ENCODE results near the gene EML6.
A peak's percentile ranks its signal among the peaks of the same experiment; 100 is the strongest.
"Not testable (repeated sequence)": the region's sequence is repeated elsewhere in the genome, so short reads cannot be mapped to it uniquely, and the experiment has no call there.

EML6 gene

DNA sequence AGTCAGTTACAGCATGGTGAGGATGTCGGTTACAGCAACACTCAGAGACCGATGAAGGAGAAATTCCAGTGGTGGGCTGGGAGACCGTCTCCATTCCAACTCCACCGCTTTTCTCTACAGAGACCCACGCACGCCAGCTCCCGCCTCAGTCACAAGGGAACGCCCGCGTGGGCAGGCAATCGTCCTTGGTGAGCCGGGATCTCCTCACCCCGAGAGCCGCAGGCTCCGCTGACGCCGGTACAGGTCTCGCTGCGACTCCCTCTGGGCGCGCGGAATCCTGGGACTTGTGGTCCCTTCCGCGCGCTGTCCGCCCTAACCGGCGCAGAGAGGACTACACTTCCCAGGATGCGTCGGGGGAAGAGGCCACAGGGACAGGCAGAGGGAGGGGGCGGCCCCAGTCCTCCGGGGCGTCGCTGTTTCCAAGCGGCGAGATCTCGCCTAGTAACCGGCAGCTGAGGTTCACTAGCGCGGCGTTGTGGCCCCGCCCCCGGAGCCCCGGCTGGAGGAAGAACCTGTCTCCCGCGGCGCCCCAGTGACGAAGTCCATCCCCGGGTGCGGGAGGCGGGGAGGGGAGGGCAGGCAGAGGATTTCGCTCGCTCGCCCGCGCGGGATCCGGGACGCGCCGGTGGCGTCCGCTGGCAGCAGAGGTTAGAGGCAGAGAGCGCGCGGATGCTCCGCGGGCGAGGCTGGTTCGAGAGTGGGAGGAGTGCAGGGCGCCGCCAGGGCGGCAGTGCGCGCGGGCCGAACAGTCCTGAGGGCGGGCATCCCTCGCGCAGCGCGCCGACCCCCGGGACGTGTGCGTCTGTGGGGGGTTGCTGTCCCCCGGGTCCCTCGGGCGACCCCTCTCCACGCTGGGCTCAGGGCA, at the start of gene EML6:
EML6 (plus strand) TSS at position 532 of the 865 bp plus-strand sequence. CDS start 1,400 bp downstream, outside the sequence.
- DNase-seq (ENCODE audit: low read depth in 2 of 2): peak; percentile 92 to 93

DNA sequence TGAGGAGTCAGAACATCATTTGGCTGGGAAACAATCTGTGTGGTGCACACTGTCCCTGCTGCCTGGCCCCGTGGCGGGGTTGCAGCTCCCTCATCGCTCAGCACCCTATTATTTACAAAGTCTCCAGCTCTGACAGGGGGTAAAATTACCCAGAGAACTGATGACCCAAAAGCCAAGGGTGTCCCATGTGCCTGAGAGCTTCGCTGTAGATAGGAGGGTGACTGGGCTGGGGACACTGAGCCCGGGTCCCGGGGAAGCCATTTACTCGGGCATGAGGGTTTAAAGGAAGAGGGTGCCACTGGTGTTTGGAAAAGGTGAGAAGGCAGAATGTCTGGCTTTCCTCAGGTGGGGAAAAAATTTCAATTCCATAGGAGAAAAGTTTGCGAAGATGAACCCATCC, 48.2 kb upstream of the EML6 start:
- no peak for DNase-seq (ENCODE audit: low read depth in 2 of 2)

DNA sequence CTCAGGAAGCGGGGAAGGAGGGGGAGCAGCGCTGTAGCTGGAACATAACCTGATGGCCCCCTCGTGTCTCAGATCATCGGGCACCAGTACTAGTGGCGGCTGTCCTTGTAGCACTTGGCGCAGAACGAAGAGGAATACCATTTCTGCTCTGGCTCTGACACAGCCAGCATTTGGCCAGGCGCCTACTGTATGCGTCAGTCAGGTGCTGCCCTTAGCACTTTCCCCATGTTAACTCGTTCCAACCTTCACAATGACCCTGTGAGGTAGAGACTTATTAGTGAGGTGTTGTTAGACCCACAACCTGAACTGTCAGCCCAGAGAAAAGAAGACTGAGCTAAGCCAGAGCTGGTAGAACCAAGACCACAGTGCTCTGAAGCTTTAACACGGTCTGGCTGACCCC, 47.7 kb upstream of the EML6 start:
- no peak for DNase-seq (ENCODE audit: low read depth in 2 of 2)

DNA sequence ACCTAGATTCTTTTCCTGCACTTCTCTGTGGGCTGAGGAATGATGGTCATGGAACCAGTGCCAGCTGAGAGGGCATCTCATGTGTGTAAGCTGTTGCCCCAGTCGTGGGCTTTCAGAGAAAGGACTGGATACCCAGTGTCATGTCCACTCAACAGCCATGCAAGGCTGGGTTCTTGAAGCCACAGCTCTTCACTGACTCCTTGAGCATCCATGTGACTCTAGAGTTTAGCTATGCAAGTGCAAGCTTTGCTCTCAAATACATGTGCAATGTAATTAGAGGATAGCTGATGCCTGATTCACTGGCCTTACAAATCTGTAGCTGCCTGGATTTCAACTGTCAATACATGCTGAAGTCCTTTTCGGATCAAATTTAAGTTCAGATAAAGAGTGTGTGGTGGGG, 46.8 kb upstream of the EML6 start:
- DNase-seq (ENCODE audit: low read depth in 2 of 2): no peak

DNA sequence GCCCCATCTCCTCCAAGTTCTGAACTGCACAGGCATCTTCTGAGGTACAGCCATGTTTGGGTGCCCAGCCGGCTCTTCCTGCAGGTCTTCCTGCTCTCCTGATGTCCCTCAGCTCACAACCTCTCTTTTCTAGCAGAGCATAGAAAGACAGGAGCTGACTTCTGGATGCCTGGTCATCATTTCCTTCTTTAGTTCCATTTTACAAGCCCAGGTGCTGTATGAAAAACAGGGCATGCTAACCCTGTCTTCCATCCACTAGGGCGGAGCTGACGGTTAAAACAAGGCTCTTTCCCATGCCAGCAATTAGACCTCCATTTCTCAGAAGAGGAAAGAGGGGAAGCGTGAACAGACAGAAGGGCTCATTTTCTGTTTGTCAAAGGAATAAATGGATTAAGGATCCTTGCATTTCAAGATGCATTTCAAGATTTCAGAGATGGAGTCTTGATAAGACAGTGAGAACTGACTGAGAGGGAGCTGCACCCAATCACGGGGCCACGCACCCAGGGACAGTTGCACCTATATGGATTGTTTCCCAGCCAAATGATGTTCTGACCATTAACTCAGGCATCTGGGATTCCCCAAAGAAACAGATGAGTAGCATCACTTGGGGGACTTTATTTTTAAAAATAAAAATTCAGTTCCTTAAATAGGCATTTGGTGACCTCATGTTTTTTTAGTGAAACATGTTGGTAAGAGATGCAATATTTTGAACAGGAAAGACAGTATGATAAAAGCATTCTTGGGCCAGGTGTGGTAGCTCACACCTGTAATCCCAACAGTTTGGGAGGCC, 45.8 kb upstream of the EML6 start:
- DNase-seq (ENCODE audit: low read depth in 2 of 2): no peak

DNA sequence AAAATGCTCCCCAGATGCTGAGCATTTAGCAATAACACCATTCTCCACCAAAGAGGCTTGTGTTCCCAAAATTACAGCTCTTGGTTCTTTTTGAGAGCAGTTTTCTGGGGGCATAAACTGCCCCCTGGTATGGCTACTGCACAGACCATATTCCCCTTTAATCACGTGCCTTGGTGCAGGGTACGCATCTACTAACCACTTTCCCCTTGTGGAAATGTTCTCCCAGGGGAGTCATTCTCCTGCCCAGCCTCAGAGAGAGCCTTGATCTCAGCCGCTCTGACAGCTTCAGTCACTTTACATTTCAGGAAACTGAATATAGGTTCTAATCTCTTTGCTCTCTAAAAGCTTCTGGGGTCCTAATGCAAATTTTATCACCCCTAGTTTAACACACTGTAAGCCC, 44.7 kb upstream of the EML6 start:
- no peak for DNase-seq (ENCODE audit: low read depth in 2 of 2)

DNA sequence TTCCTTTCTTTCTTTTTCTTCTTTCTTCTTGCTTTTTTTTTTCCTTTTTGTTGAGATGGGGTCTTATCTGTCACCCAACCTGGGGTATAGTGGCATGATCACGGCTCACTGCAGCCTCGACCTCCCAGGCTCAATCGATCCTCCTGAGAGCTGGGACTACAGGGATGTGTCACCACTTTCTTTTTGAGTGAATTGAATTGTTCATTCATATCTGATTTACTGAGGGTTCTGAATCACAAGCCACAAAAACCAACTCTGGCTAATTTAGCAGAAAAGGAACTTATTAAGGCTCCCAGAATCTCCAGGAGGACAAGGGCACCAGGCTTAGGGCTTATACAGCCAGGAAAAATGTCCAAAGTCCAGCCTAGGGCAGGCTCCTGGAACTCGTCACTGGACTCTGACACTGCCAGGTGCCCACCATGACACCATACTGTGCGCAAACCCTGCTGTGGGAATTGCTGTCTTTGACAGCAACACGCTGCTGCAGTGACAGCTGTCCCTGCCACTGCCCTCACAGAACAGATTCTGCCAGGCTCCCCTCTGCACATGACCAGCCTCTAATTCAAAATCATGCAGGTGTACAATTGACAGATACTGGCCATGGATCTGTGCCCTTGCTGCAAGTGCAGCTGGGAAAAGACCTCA, 42.9 kb upstream of the EML6 start:
- DNase-seq (ENCODE audit: low read depth in 2 of 2): no peak

DNA sequence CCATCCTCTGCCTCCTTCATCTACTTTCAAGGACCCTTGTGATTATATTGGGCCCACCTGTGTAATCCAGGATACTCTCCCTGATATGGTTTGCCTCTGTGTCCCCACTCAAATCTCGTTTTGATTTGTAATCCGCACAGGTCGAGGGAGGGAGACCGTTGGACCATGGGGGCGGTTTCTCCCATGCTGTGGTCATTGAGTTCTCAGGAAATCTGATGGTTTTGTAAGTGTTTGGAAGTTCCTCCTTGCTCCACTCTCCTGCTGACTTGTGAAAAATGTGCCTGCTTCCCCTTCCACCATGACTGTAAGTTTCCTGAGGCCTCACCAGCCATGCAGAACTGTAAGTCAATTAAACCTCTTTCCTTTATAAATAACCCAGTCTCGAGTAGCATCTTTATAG, 42.0 kb upstream of the EML6 start:
- DNase-seq (ENCODE audit: low read depth in 2 of 2): no peak

DNA sequence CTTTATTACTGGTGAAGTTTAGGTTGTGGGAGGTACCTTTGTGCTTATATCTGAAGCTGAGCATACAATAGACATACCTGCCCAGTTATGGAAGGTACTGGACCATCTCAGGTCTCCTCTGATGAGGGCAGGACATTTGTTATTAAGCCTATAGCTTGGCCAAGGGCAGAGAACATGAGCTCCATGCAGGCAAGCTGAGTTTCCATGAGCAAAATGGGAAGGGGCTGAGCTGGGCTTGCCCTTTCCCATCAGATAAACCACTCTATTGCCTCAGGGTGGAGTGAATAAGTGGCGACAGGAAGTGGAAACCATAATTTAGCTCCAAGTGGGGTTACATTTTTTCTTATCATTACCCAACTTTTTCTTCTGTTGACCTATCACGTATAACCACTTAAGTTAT, 39.9 kb upstream of the EML6 start:
- no peak for DNase-seq (ENCODE audit: low read depth in 2 of 2)

DNA sequence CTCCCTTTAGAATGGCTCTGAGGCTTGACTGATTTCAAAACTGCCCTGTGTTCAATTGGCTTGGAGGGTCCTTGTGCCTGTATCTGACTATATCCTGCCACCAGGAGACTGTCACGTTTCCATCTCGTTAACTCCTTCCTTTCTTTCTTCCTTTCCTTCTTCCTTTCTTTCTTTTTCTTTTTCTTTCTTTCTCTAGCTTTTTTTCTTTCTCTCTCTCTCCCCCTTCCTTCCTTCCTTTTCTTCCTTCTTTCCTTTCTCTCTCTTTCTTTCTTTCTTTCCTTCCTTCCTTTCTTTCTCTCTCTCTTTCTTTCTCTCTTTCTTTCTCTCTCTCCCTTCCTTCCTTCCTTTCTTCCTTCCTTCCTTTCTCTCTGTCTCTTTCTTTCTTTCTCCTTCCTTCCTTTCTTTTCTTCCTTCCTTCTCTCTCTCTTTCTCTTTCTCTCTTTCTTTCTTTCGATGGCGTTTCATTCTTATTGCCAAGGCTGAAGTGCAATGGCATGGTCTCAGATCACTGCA, 38.1 kb upstream of the EML6 start:
- DNase-seq (ENCODE audit: low read depth in 2 of 2): no peak

DNA sequence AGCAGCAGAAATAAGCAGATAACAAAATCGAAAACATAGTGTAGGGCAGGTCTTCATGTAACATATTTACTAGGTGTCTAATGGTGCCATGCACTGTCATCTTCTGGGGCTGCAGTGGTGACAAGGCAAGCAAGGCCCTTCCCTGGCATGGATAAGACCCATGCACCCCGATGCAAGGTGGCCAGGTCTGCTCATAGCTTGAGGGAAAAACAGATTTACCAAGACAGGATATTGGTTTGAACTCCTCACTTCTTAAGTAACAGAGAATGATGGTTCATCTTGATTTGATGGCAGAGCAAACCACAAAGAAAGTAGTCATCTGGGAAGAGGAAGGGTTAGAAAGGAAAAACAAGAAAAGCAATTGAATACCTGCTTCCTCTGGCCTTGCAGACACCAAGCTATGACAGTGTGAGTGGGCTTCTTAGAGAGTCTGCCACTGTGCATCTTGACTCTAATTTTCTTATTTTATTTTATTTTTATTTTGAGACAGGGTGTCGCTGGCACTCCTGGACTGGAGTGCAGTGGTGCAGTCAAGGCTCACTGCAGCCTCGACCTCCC, 35.8 kb upstream of the EML6 start:
- DNase-seq (ENCODE audit: low read depth in 2 of 2): no peak

DNA sequence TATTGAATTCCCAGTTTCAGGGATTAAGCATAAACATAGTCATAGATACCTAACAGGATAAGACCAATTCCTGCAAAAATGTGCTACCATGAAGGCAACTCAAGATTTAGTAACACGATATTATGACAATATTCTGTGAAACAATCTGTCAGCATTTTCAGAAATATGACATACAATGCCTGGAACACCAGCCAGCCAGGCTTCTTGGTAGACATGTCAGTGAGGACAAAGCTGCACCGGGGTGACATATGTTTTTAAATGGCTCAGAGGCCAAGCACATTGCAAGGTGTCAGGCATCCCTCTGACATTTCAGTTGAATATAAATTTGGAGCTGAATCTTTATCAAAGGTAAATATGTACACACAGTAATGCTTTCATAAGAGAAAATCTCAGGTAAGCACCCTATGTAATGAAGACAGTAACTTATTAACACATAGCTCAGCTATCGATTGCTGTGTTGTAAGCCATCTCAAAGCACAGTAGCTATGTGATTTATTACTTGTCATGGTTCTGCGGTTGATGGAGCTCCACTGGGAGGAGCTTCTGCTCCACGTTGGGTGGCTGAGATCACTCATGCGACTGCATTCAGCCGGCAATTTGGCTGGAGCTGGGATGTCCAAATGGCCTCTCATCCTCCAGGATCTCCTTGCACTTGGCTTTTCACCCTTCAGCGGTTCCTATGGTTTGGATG, 31.9 kb upstream of the EML6 start:
- DNase-seq (ENCODE audit: low read depth in 2 of 2): no peak

DNA sequence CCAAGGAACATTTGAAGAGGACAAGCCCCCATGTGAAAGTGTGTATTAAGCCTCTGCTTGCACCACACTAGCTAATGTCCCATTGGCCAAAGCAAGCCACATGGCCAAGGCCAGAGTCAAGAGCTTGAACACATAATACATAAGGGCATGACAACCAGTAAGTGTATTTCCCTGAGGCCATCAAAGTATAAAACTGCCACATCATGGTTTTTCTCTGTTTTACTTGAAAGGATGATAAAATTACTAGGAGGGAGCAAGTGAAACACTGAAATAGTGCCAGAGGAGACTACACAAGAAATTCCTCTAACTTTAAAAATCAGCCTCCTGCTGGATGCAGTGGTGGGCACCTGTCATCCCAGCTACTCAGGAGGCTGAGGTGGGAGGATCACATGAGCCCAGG, 30.9 kb upstream of the EML6 start:
- DNase-seq (ENCODE audit: low read depth in 2 of 2): no peak

DNA sequence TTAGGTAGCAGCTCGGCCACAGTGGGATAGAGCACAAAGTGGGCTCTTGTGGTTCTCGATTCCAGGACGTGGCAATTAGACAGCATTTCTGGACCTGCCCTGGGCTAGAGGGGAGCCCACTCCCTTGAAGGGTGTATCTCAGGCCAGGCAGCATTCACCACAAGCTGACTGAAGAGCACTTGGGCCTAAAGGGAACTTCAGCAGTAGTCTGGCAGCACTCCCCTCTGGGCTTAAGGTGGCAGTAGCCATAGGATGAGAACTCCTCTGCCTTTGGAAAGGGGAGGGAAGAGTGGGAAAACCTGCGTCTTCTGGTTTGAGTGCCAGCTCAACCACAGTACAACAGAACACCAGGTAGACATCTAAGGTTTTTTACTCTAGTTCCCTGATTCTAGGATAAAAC, 28.1 kb upstream of the EML6 start:
- no peak for DNase-seq (ENCODE audit: low read depth in 2 of 2)

DNA sequence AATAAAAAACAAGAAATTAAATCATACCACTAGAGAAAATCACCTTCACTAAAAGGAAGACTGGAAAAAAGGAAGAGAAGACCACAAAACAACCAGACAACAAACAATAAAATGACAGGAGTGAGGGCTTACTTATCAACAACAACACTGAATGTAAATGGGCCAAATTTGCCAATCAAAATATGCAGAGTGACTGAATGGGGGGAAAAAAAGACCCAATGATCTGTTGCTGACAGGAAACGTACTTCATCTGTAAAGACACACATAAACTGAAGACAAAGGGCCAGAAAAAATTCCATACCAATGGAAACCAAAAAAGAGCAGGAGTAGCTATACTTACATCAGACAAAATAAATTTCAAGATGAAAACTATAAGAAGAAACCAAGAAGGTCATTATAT, 25.5 kb upstream of the EML6 start:
- DNase-seq (ENCODE audit: low read depth in 2 of 2): no peak

DNA sequence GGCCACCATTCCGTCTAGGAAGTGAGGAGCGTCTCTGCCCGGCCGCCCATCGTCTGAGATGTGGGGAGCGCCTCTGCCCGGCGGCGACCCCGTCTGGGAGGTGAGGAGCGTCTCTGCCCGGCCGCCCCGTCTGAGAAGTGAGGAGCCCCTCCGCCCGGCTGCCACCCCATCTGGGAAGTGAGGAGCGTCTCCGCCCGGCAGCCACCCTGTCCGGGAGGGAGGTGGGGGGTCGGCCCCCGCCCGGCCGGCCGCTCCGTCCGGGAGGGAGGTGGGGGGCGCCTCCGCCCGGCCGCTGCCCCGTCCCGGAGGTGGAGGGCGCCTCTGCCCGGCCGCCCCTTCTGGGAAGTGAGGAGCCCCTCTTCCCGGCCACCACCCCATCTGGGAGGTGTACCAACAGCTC, 24.5 kb upstream of the EML6 start:
- not testable (repeated sequence) for DNase-seq (ENCODE audit: low read depth in 2 of 2)

DNA sequence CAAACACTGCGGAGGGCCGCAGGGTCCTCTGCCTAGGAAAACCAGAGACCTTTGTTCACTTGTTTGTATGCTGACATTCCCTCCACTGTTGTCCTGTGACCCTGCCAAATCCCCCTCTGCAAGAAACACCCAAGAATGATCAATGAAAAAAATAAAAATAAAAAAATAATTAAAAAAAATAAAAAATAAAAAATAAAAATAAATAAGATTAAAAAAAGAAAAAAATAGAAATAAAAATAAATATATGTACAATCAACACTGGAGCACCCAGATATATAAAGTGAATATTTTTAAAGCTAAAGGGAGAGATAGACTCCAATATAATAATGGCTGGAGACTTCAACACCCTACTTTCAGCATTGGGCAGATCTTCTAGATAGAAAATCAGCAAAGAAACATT, 23.8 kb upstream of the EML6 start:
- no peak for DNase-seq (ENCODE audit: low read depth in 2 of 2)

DNA sequence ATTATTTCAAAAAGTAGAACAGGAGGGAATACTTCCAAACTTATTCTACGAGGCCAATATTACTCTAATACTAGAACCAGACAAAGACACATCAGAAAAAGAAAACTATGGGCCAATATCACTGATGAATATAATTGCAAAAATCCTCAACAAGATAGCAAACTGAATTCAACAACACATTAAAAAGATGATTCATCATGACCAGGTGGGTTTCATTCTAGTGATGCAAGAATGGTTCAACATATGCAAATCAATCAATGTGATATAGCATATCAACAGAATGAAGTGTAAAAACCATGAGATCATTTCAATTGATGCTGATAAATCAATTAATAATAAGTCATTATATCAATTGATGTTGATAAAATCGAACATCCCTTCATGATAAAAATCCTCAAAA, 22.4 kb upstream of the EML6 start:
- no peak for DNase-seq (ENCODE audit: low read depth in 2 of 2)

DNA sequence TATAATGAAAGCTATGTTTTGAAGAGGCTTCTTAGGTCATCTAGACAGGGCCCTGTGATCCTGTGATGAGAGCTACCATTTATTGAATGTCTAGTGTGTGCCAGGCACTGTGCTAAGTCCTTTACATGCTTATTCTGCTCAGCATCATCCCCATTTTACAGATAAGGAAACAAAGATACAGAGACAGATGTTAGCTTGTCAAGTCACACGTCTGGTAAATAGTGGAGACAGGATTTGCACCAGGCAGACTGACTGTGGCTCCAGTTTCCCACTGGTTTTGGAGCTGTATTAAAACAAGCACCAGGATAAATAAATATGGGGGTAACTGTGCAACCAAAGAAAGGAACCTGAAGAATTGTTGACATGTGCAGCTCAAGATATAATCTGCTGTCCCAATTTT, 19.2 kb upstream of the EML6 start:
- DNase-seq (ENCODE audit: low read depth in 2 of 2): no peak

DNA sequence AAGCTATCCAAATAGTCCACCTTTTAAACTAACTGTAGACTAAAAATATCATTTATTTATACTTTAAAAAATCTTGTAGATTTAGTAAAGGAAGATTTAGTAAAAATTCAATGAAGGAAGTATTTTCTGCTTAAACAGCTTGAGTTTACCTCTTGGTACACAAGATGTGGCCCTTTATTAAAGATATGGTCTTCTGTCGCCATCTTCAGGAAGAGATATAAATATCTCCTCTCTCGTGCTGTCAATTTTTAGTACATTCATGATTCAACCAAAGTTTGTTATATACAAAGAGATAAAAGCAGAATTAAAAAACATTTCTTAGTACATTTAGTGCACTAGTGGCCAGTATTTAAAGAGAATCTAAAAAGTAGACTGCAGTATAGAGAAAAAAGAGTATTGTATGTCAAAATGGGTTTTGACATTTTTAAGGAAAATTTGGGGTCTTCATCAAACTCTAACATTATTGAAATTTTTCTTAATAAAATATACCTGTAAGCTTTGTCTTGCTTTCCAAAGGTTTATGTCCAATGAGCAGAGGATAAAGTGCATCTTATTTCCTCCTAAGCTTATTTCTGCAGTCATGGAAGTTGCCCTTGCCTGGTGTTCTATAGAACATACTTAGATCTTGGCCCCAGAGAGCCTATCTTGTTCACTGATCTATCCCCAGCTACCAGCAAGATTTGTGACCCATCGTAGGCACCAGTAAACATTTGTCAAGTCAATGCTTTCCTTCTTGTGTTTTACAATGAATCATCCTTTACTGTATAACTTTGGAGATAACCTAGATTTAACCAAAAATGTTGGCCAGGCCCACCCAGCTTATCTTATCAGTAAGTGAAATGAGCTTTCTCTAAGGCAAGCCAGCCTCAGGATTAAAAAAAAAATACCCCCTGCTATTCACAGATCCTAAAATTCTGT, 18.5 kb upstream of the EML6 start:
- DNase-seq (ENCODE audit: low read depth in 2 of 2): no peak
